GM15510 (cell line): ENCODE data around the gene PDE8A.

Experiments used
- POLR2A ChIP-seq: IDR thresholded peaks from 3 replicates; pipeline ENCODE4 v1.6.1; 2011; ENCODE audit warnings: borderline replicate concordance; ENCODE audit not compliant: insufficient read length; ENCODE audit errors: extremely low read depth

Gene PDE8A

DNA sequence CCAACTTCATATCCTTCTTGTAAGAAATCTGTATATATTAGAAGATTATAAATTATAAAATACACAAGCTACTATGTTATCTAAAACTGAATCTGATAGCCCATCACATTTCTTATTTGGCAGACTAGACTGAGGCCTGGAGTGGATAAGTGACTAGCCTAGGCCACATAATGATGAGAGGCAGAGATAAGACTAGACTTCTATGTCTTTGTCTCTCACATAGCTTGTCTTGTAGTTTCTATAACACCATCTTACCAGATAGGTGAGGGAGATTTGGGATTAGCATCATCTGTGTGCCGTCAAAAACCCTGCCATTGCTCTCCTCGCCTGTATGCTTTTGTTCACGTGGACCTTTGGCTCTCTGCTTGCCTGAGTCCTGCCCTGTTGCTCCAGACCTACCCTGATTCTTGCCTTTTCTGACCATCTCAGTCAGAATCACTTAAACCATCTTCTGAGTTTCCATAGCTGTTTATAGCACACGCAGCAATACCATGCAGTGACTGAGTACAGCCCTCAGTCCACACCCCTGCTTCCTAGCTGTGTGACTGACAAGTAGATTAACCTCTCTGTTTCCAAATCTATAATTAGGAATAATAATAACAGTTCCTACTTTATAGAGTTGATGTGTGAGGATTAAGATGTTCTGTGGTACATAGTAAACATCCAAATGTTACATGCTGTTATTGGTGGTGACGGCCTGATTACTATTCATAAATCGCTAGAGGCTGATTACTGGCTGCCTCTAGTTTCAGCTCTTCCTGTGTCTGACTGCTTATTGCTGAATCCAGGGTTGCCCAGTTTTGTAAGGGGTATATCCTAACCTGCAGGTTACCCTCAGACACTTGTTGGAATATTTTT, 49.7 kb downstream of the PDE8A start:
- TF ChIP-seq POLR2A = no peak

GRCh38 chr15:85031944-85032558, 50.4 kb downstream of the PDE8A start:
- no peak for TF ChIP-seq POLR2A

DNA sequence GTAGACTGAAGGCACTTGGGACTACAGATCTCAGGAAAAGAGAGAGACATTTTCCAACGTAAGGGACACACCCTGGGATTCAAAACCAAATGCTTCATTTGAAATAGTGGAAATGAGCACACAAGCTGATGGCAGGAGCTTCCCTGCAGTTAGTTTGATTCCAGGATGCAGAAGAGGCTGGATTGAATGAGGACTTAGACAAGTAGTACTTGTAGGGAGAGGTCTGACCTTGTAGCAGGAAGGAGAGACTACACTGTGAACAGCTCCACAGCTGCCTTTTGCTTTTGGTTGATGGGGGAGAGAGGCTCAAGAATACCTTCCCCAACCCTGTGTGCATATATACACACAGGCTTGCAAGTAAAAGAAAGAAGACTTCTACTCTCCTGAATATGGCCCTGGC, 51.5 kb downstream of the PDE8A start:
- TF ChIP-seq POLR2A = no peak

- no peak for TF ChIP-seq POLR2A
Observed at GRCh38 chr15:85034276-85034675, 52.6 kb downstream of the PDE8A start.

DNA sequence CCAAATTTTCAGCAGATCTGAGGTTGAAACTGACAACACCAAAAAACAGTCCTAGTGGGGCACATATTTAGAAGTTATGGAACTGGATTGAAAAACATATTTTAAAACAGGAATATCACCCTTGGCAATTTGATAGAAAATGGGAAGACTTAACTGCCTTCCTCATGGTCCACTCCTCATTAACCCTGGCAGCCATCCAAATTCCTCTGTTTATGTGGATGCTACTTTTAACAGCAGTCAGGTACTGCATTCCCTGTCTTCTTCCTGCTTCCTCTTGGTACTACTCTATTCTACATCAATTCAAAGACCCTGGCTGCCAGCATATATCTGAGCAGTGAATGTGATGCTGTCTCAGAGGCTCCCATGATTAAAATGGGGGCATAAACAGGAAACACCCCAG, 54.3 kb downstream of the PDE8A start:
- no peak for TF ChIP-seq POLR2A

- no peak for TF ChIP-seq POLR2A
Observed at GRCh38 chr15:85036716-85037115, 55.1 kb downstream of the PDE8A start.

- TF ChIP-seq POLR2A = no peak
Observed at GRCh38 chr15:85037641-85038040, 56.0 kb downstream of the PDE8A start.

- TF ChIP-seq POLR2A = no peak
Observed at GRCh38 chr15:85041230-85041629, 59.6 kb downstream of the PDE8A start.

GRCh38 chr15:85044251-85044853, 62.7 kb downstream of the PDE8A start:
- no peak for TF ChIP-seq POLR2A

GRCh38 chr15:85044894-85045293, 63.2 kb downstream of the PDE8A start:
- TF ChIP-seq POLR2A = no peak

DNA sequence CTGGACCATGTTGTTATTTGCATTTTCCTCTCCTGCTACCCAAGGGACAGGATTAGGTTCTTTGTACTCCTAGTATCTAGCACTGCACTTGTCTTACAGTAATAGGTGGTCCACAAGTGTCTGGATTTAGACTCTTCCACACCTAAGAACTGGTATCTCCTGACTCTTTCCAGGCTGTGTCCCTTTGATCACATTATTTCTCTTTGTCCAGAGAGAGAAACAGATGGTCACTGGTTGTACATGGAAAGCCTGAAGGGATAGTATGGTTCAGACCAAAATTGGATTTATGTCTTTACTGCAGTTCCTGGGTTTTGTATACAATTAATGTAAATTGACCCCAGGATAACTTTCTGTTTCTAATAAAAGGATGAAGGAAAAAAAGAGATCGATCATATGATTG, 64.0 kb downstream of the PDE8A start:
- TF ChIP-seq POLR2A = no peak

- no peak for TF ChIP-seq POLR2A
Observed at GRCh38 chr15:85047271-85047948, 65.8 kb downstream of the PDE8A start.

GRCh38 chr15:85048430-85048829, 66.8 kb downstream of the PDE8A start:
- TF ChIP-seq POLR2A = no peak

GRCh38 chr15:85049805-85050204, 68.1 kb downstream of the PDE8A start:
- no peak for TF ChIP-seq POLR2A

- TF ChIP-seq POLR2A = no peak
Observed at GRCh38 chr15:85059734-85060133, 78.1 kb downstream of the PDE8A start.

DNA sequence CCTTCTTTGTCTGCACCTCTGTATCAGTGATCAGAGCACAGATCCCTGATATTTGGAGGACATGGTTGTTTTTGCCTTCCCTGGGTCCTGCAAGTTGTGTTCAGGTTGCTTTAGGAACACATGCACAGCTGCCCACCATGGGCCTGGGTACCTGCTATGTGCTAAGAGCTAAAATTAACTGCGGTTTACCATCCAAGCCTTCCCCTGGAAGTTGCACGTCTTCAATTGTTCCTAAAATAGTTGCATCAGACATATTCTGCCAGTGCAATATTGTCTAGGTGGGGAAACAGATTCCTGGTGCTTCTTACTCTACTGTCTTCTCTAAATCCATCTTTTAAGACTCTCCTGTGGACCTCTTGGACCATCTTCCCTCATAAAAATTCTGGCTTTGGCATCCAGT, 80.9 kb downstream of the PDE8A start:
- TF ChIP-seq POLR2A = no peak

DNA sequence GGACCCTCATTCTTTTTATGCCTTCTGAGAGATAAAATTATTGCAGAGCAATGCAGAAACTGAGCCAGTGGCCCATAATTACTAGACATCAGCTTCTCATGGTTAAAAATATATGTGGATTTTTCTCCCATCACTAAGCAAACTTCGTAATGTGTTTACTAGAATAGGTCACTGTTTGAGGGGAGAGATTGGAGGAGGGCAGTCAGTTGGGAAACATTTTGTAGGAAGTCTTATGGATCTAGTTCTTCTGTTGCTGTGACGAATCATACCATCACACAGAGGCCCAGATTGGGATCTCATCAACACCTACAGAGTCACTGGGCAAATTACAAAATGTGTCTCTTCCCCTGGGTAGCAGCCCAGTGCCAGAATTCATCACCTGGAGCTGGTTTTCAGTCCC, 81.4 kb downstream of the PDE8A start:
- TF ChIP-seq POLR2A = no peak
